ENCODE results near the gene XDH. TPM values are rescaled to one million over a fixed set of nuclear protein-coding genes. Genes with fewer than 3 reads are reported as not detected.

XDH gene
- total RNA-seq, 1 experiment from 2014 or later, result 7.7 TPM

DNA sequence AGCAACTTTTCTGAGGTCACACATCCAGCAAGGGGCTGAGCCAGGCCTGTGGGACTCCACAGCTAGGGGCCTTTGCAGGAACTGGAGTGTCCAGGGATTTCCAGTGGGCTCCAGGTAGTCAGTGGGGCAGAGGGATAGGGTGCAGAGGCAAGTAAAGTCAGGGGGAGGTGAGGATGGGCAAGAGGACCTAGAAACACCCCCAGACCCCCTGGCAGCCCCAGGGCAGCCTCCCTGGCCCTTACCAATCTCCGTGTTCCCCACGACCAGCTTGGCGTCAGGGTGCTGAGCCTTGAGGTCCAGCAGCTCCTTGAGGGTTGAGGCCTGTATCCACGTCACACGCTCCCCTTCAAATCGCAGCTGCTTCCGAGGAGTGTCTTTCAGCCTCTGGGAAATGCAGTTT is 28.4 kb downstream of the XDH start:
- Histone ChIP-seq H3K4me3 (no peak overlapping the region), H4K20me1 (ENCODE audit: insufficient read depth) (no peaks in the 10 kb centered on the region), H3K79me2 (ENCODE audit: low read depth) (no peaks in the 10 kb centered on the region), H3K9me2 (ENCODE audit: insufficient read depth) (no peaks in the 10 kb centered on the region), H3K4me1 (replicated peaks; ENCODE audit: insufficient read depth) (peaks cover 46% of the 10 kb centered on the region), H3K27ac (peak overlapping the region; percentile 98), H3K27me3 (ENCODE audit: insufficient read depth, low read depth) (no peaks in the 10 kb centered on the region), H3K36me3 (ENCODE audit: low read depth) (peaks cover 12% of the 10 kb centered on the region; the same call in 1 of the 2 replicates), H3K9me3 (ENCODE audit: insufficient read depth, low read depth) (no peaks in the 10 kb centered on the region), H3K4me2 (no peak overlapping the region), H3F3A (ENCODE audit: insufficient read depth, low read depth) (peaks cover 35% of the 10 kb centered on the region), H2AFZ (no peak overlapping the region)
- ChIA-PET CTCF (no interaction called here), POLR2A (ENCODE audit: unreplicated experiment) (no interaction called here)
- TF ChIP-seq EZH2 (IDR thresholded peaks at IDR 0.05; ENCODE audit: low read depth), result no peak
- TF ChIP-seq, protein P1, sequence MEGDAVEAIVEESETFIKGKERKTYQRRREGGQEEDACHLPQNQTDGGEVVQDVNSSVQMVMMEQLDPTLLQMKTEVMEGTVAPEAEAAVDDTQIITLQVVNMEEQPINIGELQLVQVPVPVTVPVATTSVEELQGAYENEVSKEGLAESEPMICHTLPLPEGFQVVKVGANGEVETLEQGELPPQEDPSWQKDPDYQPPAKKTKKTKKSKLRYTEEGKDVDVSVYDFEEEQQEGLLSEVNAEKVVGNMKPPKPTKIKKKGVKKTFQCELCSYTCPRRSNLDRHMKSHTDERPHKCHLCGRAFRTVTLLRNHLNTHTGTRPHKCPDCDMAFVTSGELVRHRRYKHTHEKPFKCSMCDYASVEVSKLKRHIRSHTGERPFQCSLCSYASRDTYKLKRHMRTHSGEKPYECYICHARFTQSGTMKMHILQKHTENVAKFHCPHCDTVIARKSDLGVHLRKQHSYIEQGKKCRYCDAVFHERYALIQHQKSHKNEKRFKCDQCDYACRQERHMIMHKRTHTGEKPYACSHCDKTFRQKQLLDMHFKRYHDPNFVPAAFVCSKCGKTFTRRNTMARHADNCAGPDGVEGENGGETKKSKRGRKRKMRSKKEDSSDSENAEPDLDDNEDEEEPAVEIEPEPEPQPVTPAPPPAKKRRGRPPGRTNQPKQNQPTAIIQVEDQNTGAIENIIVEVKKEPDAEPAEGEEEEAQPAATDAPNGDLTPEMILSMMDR (conservative IDR thresholded peaks at IDR 0.05), result no peak
- intact Hi-C loops (cut with micrococcal nuclease; ENCODE audit: unreplicated experiment), result loop anchor here (10.0 kb wide), 1 partner anchor 1171 kb away; no protein-coding TSS in a partner anchor
- no peak for DNase-seq
- no TSS peak for BruUV-seq (replicated peaks)

GRCh38 chr2:31384771-31385276 is 29.7 kb downstream of the XDH start:
- TF ChIP-seq EZH2 (IDR thresholded peaks at IDR 0.05; ENCODE audit: low read depth), result no peak
- TF ChIP-seq, protein P1 (conservative IDR thresholded peaks at IDR 0.05), result no peak
- no peaks in the 10 kb centered on the region for H3K9me2 ChIP-seq (ENCODE audit: insufficient read depth)
- CTCF ChIA-PET, result interaction anchor here (0.8 kb wide), 2 partner anchors 44 to 138 kb away, joined by 3 read pairs; no protein-coding TSS in a partner anchor
- peak; percentile 68 to 99 for DNase-seq
- H3K36me3 ChIP-seq (ENCODE audit: low read depth), result peaks cover 13% of the 10 kb centered on the region; the same call in 1 of the 2 replicates
- BruUV-seq (replicated peaks), result TSS peak; percentile 88
- no peaks in the 10 kb centered on the region for H3K79me2 ChIP-seq (ENCODE audit: low read depth)
- H3K9me3 ChIP-seq (ENCODE audit: insufficient read depth, low read depth), result no peaks in the 10 kb centered on the region
- H3F3A ChIP-seq (ENCODE audit: insufficient read depth, low read depth), result peaks cover 35% of the 10 kb centered on the region
- peak overlapping the region; percentile 73 for H3K4me2 ChIP-seq
- peaks cover 46% of the 10 kb centered on the region for H3K4me1 ChIP-seq (replicated peaks; ENCODE audit: insufficient read depth)
- intact Hi-C loops (cut with micrococcal nuclease; ENCODE audit: unreplicated experiment), result loop anchor here (1.0 to 10.0 kb wide), 5 partner anchors 16 to 1170 kb away; partner anchors contain the start of gene XDH
- H4K20me1 ChIP-seq (ENCODE audit: insufficient read depth), result no peaks in the 10 kb centered on the region
- POLR2A ChIA-PET (ENCODE audit: unreplicated experiment), result interaction anchor here (0.7 kb wide), 1 partner anchor 20 kb away, joined by 3 read pairs; no protein-coding TSS in a partner anchor
- no peak overlapping the region for H2AFZ ChIP-seq
- peak overlapping the region; percentile 22; the same call in 1 of the 2 replicates for H3K4me3 ChIP-seq
- peak overlapping the region; percentile 98 for H3K27ac ChIP-seq
- H3K27me3 ChIP-seq (ENCODE audit: insufficient read depth, low read depth), result no peaks in the 10 kb centered on the region

DNA sequence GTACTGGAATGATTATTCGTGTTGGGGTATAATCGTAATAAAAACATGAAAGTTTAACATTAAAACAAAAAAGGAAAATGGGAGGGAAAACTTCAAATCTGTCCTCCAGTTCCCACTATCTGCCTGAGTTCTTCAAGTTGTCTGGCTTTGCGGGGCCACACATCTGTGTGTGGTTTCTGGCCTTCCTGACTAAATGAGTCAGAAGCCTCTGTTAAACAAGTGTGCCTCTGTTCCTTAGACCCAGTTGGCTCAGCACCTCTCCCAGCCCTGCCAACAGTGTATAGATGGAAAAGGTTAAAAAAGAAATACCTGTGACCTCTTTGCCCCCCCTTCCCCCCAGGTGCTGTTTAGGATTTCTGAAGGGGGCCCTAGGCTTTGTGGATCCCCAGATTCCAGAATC is 30.2 kb downstream of the XDH start:
- TF ChIP-seq EZH2 (IDR thresholded peaks at IDR 0.05; ENCODE audit: low read depth), result no peak
- TF ChIP-seq, protein P1 (conservative IDR thresholded peaks at IDR 0.05), result no peak
- no peaks in the 10 kb centered on the region for H3K9me3 ChIP-seq (ENCODE audit: insufficient read depth, low read depth)
- H3F3A ChIP-seq (ENCODE audit: insufficient read depth, low read depth), result peaks cover 35% of the 10 kb centered on the region
- H3K36me3 ChIP-seq (ENCODE audit: low read depth), result peaks cover 17% of the 10 kb centered on the region
- no peak overlapping the region for H2AFZ ChIP-seq
- peak overlapping the region; percentile 73 for H3K4me2 ChIP-seq
- intact Hi-C loops (cut with micrococcal nuclease; ENCODE audit: unreplicated experiment), result loop anchor here (1.0 to 10.0 kb wide), 5 partner anchors 17 to 1170 kb away; partner anchors contain the start of gene XDH
- H3K9me2 ChIP-seq (ENCODE audit: insufficient read depth), result no peaks in the 10 kb centered on the region
- BruUV-seq (replicated peaks), result TSS peak; percentile 70
- peaks cover 46% of the 10 kb centered on the region for H3K4me1 ChIP-seq (replicated peaks; ENCODE audit: insufficient read depth)
- no peaks in the 10 kb centered on the region for H3K79me2 ChIP-seq (ENCODE audit: low read depth)
- H4K20me1 ChIP-seq (ENCODE audit: insufficient read depth), result no peaks in the 10 kb centered on the region
- peak in 1 of 2 experiments; percentile 92 for DNase-seq
- peak overlapping the region; percentile 22; the same call in 1 of the 2 replicates for H3K4me3 ChIP-seq
- peak overlapping the region; percentile 98 for H3K27ac ChIP-seq
- ChIA-PET POLR2A (ENCODE audit: unreplicated experiment) (no interaction called here), CTCF (interaction anchor here (0.6 to 0.8 kb wide), 2 partner anchors 42 to 138 kb away, joined by 3 read pairs; no protein-coding TSS in a partner anchor)
- no peaks in the 10 kb centered on the region for H3K27me3 ChIP-seq (ENCODE audit: insufficient read depth, low read depth)
